Testis (tissue), 3 donors: ENCODE measurements around the gene CNNM4. TPM values are rescaled to one million over a fixed set of nuclear protein-coding genes. Genes with fewer than 3 reads are reported as not detected.

ENCODE experiments used
- DNase-seq: peaks from one replicate; pipeline ENCODE4 v3.0.0-alpha.2; 2019
- H3K27ac ChIP-seq, 2 donors: fragments of 200-600 bp; sonication (generic); one replicate each; pipeline ENCODE4 v1.5.1; 2019
- H3K27me3 ChIP-seq: fragments of 200-600 bp; sonication (generic); one replicate; pipeline ENCODE4 v1.5.1; 2019
- H3K36me3 ChIP-seq: fragments of 200-600 bp; sonication (generic); one replicate; pipeline ENCODE4 v1.5.1; 2017; ENCODE audit warnings: low read depth; ENCODE audit errors: missing control alignments
- H3K4me1 ChIP-seq: fragments of 200-600 bp; sonication (generic); one replicate; pipeline ENCODE4 v1.5.1; 2019
- H3K4me3 ChIP-seq, 2 donors: fragments of 200-600 bp; sonication (generic); one replicate each; pipeline ENCODE4 v1.5.1; 2017 to 2019
- H3K9me3 ChIP-seq: fragments of 200-600 bp; sonication (generic); one replicate; pipeline ENCODE4 v1.5.1; 2017
- CTCF ChIP-seq, 3 experiments: fragments of 450-650 bp in 2 of 3; fragments of 200-600 bp in 1 of 3; sonication (generic) in 1 of 3; IDR thresholded peaks; one replicate each; pipeline ENCODE4 v1.5.1; 2016 to 2019; ENCODE audit warnings: antibody characterized with exemption in 3 of 3, mild to moderate bottlenecking in 2 of 3, moderate library complexity in 1 of 3
- POLR2A ChIP-seq: fragments of 450-650 bp; IDR thresholded peaks from one replicate; pipeline ENCODE4 v1.6.1; 2017; ENCODE audit warnings: antibody characterized with exemption, mild to moderate bottlenecking, moderate library complexity
- WGBS, 2 donors: methylation state at CpG; one replicate each; pipeline ENCODE4 v1.1.5; 2018; 5-methylcytosine and 5-hydroxymethylcytosine counted together
- intact Hi-C: fragments of 100-400 bp; cut with DNase I; formaldehyde crosslinking; loops from one replicate; pipeline ENCODE4 v1.15.1; 2023; ENCODE audit warnings: low total_unique reads
- polyA plus RNA-seq: library from polyadenylated mRNA; stranded (reverse); fragments of 350-450 nt; fragmentation: Illumina TruSeq; extraction: RNeasy Lipid Tissue Mini Kit (QIAGEN cat#74804); gene quantifications from one replicate; pipeline ENCODE4 v1.2.3, GENCODE V29; 2014; ENCODE audit warnings: low read depth, low replicate concordance; ENCODE audit not compliant: insufficient read depth
- total RNA-seq, 2 donors: library from RNA; depleted of rRNA; stranded (reverse); fragments of >200 nt; gene quantifications; one replicate each; pipeline ENCODE4 v1.2.3, GENCODE V29; 2016

Gene CNNM4
- total and polyA plus RNA-seq, 3 donors from 2014 or later = 18.0 to 21.8 (median 18.4) TPM

GRCh38 chr2:96734880-96735583 lies 25.7 kb upstream of the CNNM4 start:
- H3K36me3 ChIP-seq = no peaks in the 10 kb centered on the region
- H3K4me3 ChIP-seq = no peak overlapping the region
- WGBS, 2 donors = 63 to 73% methylated on average over 8 of the region's 8 CpGs
- no peak for DNase-seq
- H3K27ac ChIP-seq = no peak overlapping the region
- H3K9me3 ChIP-seq = no peaks in the 10 kb centered on the region
- TF ChIP-seq CTCF (IDR thresholded peaks at IDR 0.05) (no peak), POLR2A (no peak)
- H3K4me1 ChIP-seq = peaks cover 8% of the 10 kb centered on the region
- intact Hi-C loops = no loop called here
- H3K27me3 ChIP-seq = no peaks in the 10 kb centered on the region

- intact Hi-C loops = no loop called here
- no peaks in the 10 kb centered on the region for H3K9me3 ChIP-seq
- peaks cover 8% of the 10 kb centered on the region for H3K4me1 ChIP-seq
- no peaks in the 10 kb centered on the region for H3K36me3 ChIP-seq
- no peak overlapping the region for H3K27ac ChIP-seq
- no peak overlapping the region for H3K4me3 ChIP-seq
- H3K27me3 ChIP-seq = no peaks in the 10 kb centered on the region
- WGBS, 2 donors = 78 to 81% methylated on average over 2 of the region's 2 CpGs
- TF ChIP-seq CTCF (IDR thresholded peaks at IDR 0.05) = no peak
- no peak for TF ChIP-seq POLR2A
- DNase-seq = no peak
Measured at GRCh38 chr2:96737251-96737650, 23.5 kb upstream of the CNNM4 start.

- H3K36me3 ChIP-seq = no peaks in the 10 kb centered on the region
- peaks cover 8% of the 10 kb centered on the region for H3K4me1 ChIP-seq
- no peak overlapping the region for H3K27ac ChIP-seq
- no peak for TF ChIP-seq CTCF (IDR thresholded peaks at IDR 0.05)
- no peak for TF ChIP-seq POLR2A
- no peaks in the 10 kb centered on the region for H3K9me3 ChIP-seq
- DNase-seq = no peak
- WGBS, 2 donors = 60 to 70% methylated on average over 2 of the region's 2 CpGs
- H3K4me3 ChIP-seq = no peak overlapping the region
- H3K27me3 ChIP-seq = no peaks in the 10 kb centered on the region
- intact Hi-C loops = no loop called here
Measured at GRCh38 chr2:96737831-96738230, 22.9 kb upstream of the CNNM4 start.

- WGBS, 2 donors = 14 to 19% methylated on average over 4 of the region's 4 CpGs
- H3K4me3 ChIP-seq = peak overlapping the region; percentile 80 to 90
Measured at GRCh38 chr2:96739076-96739632, 21.5 kb upstream of the CNNM4 start.

More at GRCh38 chr2:96739076-96739632, 21.5 kb upstream of the CNNM4 start:
- peaks cover 8% of the 10 kb centered on the region for H3K4me1 ChIP-seq
- H3K36me3 ChIP-seq = no peaks in the 10 kb centered on the region
- H3K27me3 ChIP-seq = no peaks in the 10 kb centered on the region
- no peak for TF ChIP-seq CTCF (IDR thresholded peaks at IDR 0.05)
- TF ChIP-seq POLR2A = no peak
- no peaks in the 10 kb centered on the region for H3K9me3 ChIP-seq
- peak overlapping the region; percentile 68 to 85 for H3K27ac ChIP-seq
- intact Hi-C loops = no loop called here
- no peak for DNase-seq
